TTC549 (cell line): ENCODE data around the gene FBXL4.

Source experiments
- FAIRE-seq: peaks from 2 replicates; lab custom pipeline; 2012; peaks lifted over from hg19 to GRCh38; lab: Jason Lieb, UNC

Gene FBXL4

DNA sequence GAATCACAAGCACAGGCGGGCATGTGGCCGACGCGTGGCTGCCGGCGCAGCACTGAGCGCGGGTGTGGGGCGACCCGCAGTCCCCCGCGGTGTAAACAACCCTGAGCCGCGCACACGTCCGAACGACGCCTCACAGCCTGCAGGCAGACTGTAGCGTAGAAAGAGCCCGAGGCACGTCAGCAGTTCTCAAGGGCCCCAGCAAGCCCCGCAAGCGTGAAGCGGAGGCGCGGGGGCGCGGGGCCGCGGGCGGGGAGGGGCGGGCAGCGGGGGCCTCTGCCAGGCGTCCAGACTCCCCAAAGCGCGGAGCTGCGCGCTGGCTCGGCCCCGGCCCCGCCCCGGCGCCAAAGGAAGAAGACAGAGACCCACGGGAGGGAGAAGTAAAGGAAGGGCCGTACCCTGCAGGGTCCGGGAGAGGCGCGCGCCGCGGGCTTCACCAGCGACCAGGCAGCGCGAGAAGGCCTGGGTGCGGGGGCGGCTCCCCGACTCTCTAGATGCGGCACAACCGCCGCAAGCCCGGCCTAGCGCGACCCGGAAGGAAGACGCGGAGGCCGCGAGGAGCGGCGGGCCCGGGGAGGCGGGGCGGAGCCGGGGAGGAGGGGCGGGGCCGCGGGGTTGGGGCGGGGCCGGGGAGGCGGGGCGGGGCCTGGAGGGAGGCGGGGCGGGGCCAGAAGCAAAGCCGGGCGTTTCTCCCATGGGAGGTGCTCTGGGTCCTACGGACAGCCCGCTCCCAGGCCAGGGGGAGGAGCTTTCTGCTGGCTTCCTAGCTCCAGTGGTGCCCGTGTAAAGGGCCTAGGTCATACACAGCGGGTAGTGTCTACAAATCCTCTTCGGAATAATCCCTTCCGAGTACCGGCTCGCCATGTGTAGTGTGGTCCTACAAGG is at the start of gene FBXL4:
Gene FBXL4, minus strand, starts transcription at position 536 of the 882 bp plus-strand sequence. CDS start 20,958 bp downstream, outside the sequence.
- no peak for FAIRE-seq

DNA sequence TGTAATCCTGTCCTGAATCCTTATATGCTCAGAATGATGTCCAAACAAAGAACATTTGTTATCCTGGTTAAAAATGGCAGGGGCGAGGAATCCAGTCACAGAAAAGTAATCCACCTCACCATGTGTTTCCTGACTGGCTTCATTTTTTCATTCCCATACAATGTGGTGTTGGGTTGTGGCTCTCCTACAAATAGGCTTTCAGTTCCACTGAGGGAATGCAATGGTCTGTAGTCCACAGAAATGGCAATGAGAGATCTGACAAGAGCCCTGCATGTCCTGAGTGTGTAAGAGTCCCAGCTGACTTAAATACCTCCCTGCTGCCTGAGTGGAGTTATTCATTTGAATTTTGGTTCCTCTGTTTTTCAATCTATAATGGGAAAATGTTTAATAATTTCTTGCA is 47.4 kb upstream of the FBXL4 start:
- no peak for FAIRE-seq

DNA sequence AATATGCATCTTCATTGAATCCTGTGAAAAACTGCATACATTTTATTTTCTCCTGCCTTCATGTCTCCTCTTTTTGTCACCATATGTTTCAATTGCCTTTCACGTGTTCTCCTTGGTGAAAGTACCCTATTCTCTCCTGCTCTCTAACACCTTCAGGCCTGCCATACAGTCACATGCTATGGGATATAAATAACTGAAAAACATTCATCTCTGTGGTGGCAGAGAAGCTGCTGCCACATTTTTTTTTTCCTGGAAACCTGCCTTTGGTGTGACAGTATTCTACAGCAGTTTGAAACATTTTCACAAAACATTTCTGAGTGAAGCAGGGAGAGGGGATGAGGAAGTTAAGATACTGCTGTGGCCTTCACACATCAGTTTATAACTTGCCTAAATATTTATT is 44.8 kb upstream of the FBXL4 start:
- FAIRE-seq: no peak

DNA sequence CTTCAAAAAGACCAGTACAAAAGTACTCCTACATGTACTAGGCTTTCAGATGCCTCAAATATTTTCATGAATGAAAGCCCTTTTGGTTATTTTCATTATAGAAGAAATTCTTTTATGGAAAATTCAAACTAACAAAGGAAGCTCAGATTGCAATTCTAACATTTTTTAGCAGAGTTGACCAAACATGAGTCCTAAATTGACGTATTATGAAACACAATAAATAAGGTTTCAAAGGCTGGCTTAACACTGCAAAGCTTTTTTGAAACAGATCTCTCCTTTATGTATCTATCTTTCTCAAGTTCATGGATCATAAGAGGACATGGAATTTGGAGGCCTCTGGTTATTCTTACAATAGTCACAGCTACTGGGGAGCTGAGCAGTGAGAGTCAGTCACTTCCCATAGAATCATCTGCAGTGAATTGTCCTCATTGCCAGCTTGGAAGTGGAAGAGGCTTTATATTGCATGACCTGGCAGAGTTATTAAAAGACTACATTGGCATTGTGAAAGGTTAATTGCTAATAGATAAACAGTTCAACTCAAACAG is 38.4 kb upstream of the FBXL4 start:
- no peak for FAIRE-seq

DNA sequence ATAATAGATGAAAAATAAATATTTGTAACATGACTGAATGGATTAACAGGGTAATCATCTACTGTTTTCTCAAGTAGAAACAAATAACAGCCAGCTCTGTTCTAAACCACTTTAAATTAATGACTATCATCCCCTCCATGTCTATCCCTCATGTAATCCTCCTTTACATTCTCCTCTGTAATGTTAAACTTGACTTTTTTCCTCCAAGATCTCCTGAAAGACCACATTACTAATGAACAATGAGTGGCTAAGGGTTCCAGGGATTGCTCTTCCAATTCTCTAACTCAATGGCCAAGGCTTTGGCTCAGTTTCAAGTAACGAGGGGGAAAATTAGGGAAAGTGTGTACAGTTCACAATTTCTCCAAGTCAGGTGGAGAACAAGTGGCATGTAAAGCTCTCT is 37.6 kb upstream of the FBXL4 start:
- no peak for FAIRE-seq

DNA sequence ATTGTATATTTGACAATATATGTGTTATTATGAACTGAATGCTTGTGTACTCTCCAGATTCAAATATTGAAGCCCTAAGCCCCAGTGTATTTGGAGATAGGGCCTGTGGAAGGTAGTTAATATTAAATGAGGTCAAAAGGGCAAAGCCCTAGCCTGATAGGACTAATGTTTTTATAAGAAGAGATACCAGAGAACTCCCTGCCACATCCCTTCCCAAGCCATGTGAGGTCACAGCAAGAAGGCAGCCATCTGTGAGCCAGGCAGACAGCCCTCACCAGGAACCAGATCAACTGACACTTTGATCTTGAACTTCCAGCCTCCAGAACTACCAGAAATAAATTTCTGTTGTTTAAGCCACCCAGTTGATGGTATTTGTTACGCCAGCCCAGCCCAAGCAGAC is 36.4 kb upstream of the FBXL4 start:
- no peak for FAIRE-seq

DNA sequence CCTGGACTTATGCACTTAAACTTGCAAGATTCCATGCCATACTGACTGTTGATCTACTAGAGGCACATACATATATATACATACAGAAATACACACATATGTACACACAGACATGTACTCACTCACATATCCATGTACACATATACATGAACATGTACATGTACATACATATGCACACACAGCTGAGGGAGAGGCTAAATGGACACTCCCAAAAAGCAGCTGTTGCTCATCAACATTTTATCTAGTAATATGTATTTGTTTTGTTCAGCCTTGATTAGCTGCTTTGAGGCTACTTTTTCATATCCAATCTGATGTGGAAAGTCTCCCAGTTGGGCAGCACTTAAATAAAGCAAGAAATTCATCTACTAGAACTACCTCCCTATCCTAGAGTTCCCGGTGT is 33.7 kb upstream of the FBXL4 start:
- FAIRE-seq: no peak

DNA sequence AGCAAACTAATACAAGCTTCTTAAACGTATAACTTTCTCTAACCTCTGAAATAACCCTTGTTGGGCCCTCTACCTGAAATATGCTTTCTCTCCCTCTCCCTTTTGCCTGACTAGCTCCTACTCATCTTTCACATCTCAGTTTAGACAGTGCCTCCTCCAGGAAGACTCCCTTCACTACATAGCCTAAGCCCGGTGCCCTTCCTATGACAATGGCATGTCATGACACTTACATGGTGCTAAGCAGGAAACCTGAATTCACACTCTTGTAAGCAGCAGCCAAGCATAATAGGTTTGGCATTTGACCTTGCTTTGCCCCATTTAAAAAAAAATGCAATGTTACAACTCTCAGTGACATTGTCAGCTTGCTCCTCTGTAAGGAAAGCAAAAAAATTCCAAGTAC is 33.1 kb upstream of the FBXL4 start:
- no peak for FAIRE-seq

DNA sequence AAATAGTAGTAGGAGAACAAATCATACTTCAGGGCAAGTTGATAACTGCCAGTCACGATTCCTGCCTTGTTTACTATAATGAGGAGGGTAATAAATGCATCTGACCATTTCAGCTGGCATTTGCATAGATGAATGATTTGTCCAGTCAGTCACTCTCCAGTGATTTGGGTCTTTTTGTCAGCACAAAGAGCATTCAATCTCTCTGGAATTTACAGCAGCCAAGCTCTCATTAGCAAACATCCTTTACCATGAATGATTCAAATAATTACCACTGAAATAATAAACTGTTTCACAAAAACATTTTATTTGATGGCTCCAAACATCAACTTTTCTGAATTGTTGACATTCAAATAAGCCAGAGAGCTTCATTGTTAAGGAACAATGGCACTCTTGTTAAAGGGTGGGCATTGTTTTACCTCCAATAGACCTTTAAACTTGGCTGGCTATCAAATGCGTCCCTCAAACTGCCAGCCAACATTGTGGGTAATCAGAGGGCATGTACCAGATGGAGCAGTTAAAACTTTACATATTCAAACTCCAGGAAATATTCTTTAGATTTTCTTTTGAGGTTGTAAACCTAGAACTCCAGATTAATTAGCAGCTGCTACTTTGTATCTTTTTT is 30.0 kb upstream of the FBXL4 start:
- FAIRE-seq: no peak

DNA sequence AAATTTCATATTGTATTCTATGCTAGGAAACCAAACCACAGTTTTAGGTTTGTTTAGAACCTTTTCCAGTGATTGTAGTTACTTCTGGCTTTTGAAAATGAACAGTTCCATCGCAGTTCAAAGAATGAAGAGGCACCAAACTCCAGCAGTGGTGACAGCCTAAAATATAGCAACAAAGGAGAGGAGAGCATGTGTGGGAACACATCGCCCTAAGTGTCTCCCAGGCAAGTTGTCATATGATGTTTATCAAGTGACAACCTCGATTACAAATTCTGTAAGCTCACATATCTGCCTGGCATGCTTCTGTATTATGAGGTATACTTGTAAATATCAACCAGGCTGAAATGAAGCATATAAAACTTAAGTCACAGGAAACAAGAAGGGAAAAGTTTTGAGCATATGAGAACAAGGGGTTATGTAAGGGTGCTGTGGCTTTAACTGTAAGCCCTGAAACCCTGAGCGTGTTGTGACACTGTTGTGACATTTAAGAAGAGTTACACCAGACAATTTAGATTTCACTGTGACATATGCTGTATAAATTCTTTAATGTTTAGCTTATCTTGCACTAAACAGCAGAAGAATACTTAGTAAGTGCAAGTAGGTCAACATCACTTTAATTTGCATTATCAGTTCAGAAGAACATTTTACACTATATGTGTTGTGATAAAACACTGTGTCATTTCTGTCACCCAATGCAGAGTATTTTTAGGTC is 29.1 kb upstream of the FBXL4 start:
- no peak for FAIRE-seq

DNA sequence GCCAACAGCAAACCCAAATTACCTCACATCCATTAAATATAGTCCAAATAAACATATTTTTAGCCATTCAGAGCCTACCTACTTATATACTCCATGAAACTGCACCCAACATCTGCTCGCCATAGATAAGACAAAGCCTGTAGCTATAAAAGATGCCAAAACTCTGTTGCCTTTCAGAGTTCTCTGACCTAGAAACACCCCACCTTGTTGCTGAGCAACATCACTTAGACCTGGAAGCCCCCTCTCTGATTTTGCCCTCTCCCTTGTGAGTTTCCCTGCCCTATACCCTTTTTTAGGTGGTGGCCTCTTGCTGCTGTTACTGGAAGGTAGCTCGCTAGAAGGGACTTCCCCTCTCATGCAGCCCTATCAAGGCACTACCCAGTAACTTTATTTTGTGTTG is 27.7 kb upstream of the FBXL4 start:
- no peak for FAIRE-seq

DNA sequence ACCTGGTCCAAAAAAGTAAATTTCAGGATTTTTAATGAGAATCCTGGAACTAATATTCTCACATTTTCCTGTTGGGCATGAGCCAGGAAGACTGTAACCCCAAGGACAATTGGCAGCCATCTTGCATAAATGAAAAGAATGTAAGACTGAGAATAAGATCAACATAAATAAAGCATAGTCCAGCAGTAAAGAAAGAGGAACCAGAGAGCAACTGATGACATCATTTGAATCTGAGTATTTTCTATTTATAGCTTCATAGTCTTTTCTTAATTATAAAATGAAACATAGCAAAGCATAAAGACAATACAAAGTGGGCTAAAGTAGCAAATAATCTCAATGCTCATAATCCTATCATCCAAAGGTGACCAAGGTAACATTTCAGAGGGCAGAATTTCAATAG is 26.6 kb upstream of the FBXL4 start:
- FAIRE-seq: no peak

DNA sequence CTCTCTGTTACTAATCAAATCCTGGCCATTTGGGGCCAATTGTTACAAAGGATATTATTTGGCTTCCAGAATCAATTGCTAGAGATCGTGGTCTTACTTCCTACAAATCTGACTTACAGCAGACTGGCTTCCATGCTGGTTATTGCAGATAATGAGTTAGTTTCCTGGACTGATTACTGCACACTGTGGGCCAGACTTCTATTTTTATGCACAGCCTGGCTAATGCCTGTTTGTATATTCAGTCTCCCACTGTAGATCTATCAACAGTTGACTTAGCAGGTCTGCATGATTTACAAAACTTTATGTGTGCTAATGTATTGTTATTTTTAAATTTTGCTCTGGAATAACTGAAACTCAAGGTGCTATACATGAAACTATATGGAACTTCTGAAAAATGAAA is 25.8 kb upstream of the FBXL4 start:
- no peak for FAIRE-seq

DNA sequence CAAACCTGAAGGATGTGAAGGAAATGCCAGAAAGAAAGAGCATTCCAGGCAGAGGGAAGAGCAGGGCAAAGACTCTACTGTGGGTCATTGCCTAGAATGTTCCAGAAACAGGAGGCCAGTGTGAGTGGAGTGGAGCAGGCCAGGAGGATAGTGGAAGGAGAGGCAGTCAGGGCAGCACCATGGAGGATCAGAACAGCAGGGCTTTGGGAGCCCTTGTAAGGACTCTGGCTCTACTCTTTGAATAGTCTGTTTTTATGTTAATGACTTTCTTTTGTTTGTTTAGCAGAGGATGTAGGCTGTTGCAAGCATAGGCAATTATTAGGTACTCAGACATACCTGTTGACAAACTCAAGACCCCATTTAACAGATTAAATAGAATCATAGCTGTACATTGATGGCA is 23.6 kb upstream of the FBXL4 start:
- FAIRE-seq: no peak

DNA sequence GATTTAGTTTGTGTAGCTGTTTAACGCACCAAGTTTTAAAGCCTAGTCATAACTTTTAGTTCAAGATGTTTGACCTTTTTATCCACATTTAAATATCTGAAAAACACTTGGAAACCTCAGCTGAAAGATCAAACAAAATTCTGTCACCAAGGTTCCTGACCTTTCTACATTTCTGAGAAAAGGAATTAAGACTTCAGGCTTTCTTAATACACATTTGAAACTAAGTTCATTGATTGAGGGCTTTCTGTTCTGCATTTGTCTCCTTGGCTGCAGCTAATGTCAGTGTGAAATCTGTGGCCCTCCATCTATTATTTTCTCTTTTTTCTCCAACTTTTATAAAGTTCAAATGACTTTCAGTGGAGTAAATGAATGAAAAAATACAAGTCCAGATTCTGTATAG is 22.7 kb upstream of the FBXL4 start:
- FAIRE-seq: no peak

DNA sequence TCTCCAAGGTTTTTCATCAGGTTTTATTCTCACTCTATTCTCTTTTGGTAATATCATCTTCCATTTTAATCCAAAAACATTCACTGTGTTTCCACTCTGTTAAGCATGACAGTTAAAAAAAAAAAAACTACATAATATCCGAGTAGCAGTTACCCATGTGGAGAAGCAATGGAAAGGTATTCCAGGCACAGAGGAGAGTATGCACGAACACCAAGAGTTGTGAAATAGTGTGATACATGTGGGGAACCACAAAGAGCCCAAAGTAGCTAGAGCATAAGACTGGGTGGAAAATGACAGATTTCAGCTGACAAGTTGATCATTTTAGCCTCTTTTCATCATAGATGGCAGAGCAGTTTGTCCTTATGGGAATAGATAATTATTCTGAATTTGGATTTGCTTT is 19.9 kb upstream of the FBXL4 start:
- no peak for FAIRE-seq

DNA sequence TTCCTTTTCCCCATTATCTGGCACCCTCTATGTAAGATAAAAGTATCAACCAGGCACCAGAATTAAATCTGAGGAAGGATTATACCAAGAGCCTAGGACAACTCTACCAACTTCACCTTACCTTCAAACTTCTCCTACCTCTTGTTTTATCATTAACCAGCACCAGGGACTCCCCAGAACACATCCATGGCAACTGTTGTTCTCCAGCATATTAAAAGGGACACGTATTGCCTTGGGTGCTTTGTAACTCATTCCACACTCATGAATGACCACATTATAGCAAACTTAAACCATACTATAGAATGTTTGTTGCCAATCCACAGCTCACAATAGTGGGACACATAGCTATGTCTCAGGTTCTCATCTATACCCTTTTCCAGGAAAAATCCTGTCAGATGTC is 11.9 kb upstream of the FBXL4 start:
- no peak for FAIRE-seq

DNA sequence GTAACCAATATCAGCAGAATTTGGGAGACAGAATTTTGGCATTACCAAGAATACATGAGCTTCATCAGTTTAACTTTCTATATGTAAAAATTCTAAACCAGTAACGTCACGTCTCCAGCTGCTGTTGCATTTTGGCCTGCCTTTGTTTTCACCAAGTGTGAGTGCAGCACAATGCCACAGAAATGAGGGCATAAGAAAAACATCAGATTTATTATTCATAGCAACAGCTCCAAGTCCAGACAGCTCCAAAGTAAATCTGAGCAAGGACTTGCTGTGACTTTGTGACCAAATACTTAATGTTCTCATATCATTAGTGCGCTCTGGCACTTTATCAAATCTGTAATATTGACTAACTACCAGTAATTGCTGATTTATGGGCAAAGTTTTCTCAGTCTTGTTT is 11.0 kb upstream of the FBXL4 start:
- FAIRE-seq: no peak

DNA sequence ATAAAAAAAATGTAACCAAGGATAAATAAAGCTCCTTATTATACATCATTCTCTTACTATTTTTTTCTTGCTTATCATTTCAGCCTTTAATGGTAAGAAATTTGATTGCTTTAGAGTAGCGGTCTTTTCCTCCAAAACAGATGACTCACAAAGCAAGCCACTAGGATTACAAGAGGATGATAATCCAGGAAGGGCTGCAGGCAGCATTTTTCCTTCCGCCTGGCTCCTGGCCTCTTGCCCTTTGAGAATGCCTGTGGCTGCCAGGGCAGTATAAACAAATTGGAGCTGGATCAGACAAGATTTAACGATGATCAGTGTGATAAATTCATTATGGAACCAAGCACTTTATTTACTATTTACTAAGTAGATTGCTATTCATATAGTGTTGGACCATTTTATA is 9.7 kb upstream of the FBXL4 start:
- FAIRE-seq: no peak

DNA sequence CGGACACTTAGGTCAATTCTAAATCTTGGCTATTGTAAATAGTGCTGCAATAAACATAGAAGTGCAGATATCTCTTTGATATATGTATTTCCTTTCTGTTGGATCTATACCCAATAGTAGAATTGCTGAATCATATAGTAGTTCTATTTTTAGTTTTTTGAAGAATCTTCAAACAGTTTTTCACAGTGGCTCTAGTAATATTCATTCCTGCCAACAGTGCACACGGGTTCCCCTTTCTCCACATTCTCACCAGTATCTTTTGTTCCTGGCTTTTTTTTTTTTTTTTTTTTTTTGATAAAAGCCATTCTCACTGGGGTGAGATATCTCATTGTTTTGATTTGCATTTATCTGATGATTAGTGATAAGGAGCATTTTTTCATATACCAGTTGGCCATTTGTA is 1.8 kb upstream of the FBXL4 start:
- no peak for FAIRE-seq

DNA sequence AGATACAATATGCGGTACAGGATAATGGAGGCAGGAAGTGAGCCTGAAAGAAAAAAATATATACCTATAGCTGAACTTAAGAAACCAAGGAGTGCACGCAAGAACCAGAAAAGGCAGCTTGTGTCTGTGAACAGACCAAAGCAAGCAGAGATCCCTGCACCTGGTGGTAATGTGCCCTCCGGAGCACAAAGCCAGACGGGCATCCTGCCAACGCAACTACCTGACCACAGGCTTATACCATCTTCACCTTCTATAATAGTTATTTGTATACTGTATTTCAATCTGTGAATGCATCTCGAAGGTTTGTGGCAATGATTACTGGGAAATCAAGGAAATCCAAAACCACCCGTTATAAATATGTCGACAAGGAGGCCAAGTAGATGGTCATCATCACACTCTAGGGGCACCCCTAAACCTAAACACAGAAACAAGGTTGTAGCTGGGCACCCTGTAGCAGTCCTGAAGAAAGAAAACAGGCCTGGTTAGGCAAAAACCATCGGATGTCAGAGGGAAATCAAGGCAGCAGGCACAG is 801 bp downstream of the FBXL4 start:
- FAIRE-seq: no peak

DNA sequence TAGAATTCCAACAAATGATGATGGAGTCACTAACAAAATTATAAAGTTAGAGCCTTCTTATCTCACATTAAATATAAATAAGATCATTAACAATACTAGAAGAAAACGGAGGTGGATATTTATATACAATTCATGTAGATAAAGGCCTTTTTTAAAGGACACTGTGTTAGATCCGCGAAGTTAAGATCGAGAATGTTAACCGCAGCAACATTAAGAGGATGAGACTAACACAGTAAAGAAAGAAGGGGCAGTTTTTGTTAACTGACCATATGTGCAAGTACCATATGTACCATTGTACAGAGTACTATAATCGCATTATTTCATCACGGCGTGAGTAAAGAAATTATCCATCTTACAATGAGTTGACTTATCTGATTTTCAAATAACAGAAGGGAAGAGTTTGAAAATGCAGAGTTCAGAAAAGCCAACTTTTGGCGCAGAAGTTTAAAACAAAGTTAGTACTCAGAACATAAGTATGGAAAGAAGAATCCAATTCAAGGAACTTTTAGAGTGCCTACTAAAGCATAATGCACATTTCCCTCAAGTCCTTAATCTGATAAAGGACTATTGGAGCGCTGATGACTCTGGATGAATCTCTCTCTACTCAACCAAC is 1.4 kb downstream of the FBXL4 start:
- FAIRE-seq: no peak
